GM19351 (cell line): Measurements from ENCODE around the gene SLC6A3.

ENCODE experiments used
- ATAC-seq: cut with Tn5 transposase; IDR thresholded peaks from one replicate; pipeline ENCODE4 v1.9.1; 2021; ENCODE audit warnings: mild to moderate bottlenecking, moderate library complexity; ENCODE audit not compliant: unreplicated experiment

SLC6A3 gene

DNA sequence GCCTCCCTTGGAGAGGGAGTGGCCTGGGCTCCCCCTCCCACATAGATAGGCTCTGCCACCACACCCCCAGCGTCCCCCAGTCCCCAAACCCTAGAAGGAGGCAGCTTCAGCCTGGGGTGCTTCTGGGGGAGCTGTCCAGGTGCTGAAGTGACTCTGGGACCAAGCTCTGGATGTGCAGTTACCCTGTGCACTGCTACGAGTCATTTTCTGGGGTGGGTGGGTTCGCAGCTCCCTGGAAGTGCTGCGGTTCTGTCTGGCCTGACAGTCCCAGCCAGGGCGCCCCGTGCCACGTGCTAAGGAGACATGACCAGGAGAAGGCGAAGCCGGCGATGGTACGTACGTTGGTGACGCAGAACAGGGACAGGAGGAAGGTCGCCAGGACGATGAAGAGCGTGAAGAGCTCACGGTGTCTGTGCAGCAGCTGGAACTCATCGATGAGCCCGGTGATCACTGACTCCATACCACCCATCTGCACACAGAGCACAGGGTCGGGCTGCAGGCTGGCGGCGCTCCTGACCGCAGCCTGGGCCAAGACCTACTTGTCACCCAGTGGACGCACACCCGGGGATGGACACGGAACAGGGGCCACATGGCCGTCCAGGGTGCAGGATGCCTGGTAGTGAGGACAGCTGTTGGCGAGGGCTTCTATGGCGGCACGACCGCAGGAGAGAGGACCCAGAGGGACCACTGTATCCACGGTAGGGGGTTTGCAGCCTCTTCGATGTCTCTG, 35.7 kb downstream of the SLC6A3 start:
- no peak for ATAC-seq

DNA sequence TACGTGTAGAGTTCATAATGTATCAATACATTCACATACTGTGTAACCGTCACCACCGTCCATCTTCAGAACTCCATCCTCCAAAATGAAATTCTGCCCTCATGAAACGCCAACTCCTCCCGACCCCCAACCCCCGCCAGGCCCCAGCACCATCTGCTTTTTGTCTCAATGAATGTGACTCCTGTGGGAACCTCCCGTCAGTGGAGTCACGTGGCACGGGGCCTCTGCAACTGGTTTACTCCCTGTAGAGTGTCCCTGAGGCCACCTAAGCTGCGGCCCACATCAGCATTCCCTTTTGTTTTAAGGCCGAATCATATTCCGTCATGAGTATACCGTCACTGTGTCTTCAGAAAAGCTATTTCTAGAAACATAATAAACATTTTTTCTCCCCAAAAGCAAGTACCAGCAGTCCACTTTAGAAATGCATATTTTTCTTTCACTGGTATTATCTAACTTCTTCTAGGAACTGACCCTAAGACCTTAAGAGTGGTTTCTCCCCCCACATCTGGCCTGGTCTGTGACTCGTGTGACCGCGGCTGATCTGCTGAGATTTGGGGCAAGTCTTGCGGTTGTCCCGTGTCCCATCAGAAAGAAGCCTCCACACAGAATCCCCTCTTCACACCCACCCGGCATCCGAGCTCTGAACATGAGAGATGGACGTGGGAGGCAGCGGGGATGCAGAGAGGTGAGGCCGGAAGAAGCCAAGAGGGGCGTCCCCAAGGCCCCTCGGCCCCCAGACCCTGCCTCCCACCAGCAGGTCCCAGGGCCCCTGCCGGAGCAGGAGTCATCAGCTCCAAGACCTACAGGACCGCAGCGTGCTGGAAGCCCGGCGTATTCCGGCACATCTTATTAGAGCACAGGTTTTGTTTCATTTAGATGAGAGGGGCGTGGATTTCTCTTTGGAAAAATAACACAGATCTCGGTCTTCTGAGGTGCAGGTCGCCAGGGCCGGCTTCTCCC, 38.3 kb downstream of the SLC6A3 start:
- ATAC-seq = no peak

DNA sequence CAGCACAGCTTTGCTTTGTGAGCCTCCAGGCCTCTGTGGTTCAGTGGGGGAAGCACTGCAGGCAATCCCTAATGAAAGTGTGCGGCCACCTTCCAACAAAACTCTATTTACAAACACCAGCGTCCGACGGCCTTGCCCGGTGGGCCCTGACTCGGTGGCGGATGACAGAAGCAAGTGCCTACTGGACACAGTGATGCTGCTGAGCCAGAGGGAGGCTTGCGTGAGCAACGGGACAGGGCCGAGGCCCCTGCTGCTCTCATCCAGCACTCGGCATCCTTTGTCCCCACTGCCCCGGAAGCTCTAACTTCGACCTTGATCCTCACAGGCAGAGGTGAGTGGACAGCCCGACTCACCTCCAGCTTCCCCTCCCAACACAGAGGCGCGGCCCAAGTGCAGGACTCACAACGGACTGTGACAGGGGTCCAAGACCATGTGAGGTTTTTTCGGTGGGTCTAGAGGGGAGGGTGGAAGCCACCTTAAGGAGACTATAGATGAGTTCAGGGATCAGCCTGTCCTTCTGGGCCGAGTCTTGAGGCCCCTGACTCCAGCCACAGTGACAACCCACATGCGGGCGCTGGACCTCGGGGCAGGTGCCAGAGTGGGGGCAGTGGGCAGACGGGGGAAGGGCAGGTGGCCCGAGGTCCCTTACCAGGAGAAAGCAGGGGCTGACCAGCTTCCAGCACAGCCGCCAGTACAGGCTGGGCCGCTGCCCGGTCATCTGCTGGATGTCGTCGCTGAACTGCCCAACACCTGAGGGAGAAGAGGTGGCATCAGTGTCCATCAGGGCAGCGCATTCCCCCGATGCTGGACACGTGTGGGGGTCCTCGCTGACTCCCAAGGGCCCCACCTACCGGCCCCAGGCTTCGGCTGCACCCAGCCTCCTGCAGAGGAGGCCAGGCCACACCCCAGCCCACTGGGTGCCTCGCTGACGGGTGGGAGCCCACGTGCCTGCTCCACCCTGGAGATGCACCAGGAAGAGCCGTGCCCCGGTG, 39.4 kb downstream of the SLC6A3 start:
- no peak for ATAC-seq

DNA sequence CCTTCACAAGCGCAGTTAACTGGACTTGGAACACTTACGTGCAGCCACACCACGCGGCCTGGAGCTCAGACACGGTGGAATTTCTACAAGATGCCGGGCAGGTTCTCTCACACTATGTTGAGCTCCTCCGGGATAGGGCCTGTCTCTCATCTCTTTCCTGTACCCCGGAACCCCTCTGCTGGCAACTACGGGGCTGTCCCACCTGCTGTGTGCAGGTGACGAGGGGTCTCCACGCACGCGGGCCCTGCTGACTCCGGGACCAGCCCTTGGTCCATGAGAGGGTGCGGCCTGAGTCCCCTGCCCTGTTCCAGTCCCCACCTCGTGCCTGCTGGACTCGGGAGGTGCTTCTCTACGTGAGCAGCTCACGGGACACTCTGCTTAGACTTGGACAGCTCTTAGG, 40.1 kb downstream of the SLC6A3 start:
- no peak for ATAC-seq

DNA sequence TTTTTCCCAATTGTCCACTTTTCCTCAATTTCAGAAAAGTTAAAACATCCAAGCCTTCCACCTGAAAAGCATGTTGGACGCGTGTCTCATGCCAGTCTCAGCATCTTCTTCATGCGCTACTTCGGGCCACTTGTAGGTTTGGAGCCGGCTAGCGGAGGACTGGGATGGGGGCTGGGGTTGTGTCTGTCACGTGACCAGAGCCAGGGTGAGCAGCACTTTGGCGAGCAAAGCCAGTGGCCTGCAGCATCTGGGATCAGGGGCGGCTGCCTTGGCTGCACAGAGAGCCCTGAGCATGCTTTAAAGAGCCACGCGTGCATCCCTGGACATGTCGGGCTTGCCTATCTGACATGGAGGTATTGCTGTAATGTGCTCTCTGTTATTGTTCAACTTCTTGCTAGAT, 41.2 kb downstream of the SLC6A3 start:
- ATAC-seq = no peak

DNA sequence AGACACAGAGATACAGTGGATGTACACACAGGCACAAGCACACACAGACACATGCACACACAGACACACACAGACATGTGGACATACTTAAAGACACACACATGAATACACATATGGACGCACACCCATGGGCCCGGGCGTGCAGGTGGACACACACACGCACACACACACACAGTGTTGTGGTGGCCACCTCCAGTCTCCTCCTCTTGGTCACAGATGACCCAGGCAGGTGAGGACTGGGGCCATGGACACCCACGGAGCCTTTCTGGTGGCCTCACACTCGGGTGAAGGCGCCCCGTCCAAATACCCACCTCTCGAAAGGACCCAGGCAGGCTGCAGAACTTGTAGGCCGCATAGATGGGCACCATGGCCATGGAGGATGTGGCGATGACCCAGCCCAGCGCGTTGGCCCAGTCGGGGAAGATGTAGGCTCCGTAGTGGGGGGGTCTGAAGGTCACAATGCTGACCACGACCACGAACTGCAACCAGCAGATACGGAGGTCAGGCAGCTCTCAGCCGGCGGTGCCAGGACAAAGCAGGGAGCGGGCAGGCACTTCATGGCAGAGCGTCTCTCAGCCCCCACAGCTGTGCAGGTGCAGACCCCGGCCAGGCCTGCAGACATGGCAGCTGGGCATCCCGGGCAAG, 42.5 kb downstream of the SLC6A3 start:
- ATAC-seq = no peak

DNA sequence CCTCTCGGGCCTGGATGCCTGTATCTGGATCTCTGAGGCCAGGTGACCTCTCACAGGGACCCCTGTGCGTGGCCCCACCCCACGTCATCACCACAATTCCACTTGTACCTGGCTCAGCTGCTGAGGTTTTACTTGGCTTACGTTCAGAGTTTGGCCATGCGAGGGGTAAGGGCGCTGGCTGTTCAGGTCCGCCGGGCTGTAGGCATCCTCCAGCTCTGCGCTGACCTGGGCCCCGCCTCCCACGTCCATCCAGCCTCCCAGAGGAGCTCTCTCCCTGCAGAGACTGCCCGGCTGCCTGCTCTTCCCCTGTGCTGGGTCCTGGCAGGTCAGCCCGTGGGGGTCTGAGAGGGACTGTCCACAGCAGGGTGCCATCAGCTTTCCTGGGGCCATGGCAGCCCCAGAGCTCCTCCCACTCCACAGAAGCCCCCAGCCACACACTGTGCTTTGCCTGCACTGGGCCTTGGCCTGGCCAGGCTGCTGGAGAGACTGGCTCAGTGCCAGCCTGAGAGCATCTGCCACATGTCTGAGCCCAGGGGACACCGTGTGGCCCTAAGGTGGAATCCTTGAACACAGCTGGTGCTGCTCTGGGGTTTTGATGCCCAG, 43.6 kb downstream of the SLC6A3 start:
- ATAC-seq = no peak

DNA sequence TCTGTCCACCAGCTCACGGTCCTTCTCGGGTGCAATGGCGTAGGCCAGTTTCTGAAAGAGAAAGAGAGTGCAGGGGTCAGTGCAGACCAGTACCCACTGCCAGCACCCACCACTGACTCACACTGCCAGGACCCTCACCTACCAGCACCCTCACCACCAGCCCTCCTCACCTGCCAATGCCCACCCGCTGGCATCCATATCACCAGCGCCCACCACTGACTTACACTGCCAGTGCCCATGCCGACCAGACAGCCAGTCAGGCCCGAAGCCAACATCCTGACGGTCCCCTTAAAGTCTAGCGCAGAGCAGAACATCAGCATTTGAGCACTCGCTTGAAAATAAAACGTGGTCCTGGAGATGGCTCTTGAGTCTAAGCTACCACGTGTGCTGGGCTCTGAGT, 44.3 kb downstream of the SLC6A3 start:
- no peak for ATAC-seq

DNA sequence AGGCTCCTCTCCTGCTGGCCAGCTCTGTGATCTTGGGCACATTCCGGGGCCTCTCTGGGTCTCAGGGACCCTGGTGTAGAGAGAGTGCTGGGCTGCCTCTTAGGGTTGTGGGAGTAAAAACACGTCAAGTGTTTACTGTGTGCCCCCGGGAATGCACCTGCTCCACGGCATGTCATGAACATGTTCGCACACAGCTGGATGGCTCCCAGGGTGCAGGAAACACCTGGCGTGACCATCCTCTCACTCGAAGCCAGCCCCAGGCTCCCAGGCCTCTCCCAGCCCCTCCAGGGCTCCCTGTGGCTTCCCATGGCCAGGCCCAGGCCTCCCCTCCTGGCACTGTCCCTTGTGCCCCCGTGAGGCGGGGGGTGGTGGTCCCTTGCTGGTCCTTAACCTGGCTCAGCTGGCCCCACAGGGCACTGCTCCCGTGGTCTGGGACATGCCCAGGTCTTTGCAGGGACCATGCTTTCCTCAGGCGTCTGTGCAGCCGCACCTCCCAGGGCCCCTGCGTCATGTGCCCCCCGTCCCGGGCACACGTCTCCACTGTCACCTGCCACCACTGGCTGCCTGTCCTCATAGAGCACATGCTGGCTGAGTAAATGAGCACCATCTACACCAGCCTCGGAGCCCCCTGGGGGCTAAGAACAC, 44.9 kb downstream of the SLC6A3 start:
- no peak for ATAC-seq

DNA sequence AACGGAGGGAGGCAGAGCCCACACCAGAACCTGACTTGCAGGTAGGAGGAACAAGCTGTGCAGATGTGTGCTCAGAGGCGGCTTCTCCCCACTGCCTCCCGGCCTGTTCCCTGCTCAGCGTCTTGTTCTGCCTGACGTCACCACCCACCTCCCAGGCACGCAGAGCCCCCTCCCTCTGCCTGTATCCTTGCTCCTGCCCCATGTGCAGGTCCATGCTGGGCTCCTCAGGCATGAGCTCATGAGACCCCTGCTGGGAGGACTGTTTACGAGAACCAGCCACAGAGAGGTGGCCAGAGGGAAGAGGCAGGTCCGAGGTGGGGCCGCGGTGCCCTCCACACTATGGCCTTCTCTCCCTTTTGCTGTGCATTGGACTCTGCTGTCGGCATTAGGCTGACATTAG, 45.5 kb downstream of the SLC6A3 start:
- no peak for ATAC-seq

DNA sequence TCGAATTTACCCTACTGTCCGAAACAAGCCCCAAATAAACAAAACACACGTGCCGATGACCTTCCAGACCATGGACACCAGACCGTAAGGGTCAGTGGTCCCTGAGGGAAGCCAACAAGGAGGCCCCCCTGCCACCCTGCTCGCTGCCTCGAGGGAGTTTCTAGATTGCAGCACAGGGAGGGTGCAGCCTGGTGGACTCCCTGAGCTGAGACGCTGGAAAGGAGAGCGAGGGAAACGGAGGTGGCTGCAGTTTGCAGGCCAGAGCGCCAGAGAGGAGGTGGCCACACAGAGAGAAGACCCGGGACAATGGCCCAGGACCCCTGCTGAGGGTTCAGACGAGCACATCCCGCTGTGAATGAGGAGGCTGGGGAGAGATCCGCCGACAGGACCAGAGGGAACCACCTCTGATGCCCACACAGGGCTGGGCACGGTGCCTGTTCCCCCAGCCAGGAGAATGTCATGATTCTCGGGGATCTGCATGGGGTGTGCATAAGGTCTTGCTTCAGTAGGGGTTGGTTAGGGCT, 48.9 kb downstream of the SLC6A3 start:
- ATAC-seq = no peak

DNA sequence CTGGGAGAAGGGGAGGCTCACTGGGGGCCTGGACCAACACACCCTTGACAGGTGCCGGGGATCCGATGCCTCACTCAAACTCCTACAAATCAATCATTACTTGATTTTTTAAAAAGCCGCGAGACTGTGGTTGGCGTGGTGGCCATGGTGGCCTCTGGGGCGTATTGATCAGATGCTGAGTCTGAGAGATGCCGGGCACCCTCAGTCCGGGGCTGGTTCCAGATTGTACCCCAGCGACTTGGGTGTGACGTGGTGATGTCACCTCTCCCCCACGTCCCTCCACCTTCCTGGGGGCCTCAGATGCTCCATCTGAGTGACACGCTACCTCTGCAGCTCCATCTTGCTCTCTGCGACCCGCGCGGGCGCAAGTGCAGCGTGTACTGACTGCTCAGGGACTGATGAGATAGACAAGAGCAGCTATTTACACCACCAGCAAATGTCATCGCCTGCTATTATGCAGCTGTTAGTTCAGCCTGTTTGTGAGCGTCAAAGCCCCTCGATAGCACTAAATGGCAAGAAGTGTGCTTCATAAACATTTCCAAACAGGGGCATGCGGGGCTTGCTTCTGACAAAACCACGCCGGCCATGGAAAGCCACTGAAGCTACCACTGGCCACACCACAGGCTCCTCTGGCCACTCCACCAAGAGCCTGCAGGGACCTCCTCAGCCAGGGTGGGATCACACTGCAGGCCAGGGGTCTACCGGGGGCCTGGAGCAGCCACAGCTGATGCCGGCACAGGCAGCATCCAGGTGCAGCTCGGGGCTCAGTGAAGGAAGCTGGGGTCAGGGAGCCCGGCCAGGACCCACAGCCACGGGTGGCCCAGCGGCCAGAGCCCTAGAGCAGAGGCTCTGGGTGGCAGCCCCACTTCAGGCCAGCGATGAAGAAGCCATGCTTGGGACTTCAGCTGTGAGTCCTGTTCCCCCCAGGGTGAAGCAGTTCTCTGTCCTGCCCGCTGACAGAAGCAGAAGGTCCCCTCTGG, 50.1 kb downstream of the SLC6A3 start:
- no peak for ATAC-seq

DNA sequence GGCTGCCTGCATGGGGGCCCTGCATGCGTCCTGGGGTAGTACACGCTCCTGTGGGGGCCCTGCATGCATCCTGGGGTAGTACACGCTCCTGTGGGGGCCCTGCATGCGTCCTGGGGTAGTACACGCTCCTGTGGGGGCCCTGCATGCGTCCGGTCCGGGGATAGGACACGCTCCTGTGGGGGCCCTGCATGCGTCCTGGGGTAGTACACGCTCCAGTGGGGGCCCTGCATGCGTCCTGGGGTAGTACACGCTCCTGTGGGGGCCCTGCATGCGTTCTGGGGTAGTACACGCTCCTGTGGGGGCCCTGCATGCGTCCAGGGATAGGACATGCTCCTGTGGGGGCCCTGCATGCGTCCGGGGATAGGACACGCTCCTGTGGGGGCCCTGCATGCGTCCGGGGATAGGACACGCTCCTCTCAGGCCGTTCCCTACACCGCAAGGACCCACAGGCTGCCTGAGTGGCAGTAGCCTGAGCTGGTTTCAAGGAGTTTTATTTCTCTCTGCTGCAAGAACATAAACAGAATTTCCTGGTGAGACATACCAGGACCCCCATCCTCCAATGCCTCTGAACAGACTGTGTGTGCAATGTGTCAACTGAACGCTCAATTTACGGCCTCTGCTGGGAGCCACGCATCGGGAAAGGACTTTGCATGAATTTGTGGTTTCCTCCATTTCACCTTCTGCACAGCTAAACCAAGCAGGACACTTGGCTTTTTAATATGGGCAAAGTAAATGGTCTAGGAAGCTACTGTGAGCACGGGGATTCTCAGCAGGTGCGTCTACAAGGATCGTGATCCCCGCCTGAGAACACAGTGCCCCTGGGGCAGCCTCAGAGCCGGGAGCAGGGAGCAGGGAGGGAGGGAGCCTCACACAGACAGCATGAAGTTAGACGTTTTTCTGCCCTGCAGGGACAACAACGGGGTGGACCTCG, 51.4 kb downstream of the SLC6A3 start:
- no peak for ATAC-seq

DNA sequence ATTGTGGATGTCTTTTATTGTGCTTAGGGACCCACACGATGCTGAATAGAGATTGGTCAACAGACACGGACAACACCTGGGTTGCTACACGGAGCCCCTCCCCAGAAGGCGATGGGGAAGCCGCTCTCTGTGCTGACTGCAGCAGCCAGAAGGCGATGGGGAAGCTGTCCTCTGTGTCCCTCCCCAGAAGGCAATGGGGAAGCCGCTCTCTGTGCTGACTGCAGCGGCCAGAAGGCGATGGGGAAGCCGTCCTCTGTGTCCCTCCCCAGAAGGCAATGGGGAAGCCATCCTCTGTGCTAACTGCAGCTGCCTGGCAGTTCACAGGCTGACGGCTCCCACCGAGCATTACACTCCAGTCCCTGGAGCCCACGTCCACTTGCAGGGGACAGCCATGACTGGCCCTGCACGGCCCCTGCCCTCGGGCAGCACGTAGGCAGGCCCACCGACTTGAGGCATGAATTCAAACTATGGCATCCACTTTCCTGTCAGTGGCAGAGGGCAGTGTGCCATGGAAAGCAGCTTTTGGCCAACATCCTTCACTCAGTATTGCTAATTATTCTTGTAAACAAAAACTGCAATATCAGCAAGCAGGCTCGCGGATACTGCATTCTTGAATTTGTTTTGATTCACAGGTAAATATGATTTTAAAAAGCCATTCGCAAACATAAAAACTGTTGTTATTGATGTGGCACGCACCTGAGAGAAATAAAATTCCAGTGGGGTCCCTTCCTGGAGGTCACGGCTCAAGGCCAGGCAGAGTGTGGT, 52.3 kb downstream of the SLC6A3 start:
- no peak for ATAC-seq

DNA sequence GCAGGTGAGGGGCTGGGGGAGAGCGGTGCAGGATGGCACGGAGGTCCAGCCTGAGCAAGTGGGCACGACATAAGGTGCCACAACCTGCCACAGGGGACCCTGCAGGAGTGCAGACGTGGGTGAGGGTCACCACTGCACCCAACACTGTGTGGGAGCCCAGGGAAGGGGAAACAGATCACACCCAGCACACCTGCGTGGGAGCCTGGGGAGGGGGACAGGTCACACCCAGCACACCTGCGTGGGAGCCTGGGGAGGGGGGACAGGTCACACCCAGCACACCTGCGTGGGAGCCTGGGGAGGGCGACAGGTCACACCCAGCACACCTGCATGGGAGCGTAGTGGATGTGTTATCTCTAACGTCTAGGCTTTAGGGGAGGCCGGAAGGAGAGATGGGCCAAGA, 53.0 kb downstream of the SLC6A3 start:
- no peak for ATAC-seq

DNA sequence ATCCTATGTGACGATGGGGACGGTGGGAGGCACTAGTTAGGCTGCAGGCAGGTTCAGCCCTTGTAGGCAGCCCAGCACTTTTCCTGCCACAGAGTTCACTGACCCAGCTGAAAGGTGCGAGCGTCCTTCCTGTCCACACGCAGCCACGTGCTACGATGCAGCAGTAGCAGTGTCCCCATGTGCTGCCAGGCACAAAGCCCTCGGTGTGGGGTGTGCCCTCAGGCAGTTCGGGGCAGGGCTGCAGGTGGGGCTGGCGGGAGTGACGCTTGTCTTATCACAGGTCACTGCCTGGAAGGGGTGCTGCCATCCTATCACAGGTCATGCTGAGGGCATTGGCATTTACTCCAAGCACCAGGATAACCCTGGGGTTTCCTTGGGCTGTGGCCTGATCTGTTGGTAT, 53.5 kb downstream of the SLC6A3 start:
- ATAC-seq = no peak
